HEK293T (cell line): Measurements from ENCODE around the gene CYP2C19.

ENCODE experiments used
- ELF4 ChIP-seq: fragments of 450-650 bp; IDR thresholded peaks from 2 replicates; pipeline ENCODE4 v1.6.1; 2017; ENCODE audit warnings: antibody characterized with exemption
- FOXM1 ChIP-seq: fragments of 450-650 bp; IDR thresholded peaks from 2 replicates; pipeline ENCODE4 v1.6.1; 2017; ENCODE audit warnings: mild to moderate bottlenecking, borderline replicate concordance
- SUZ12 ChIP-seq: fragments of 450-650 bp; IDR thresholded peaks from 2 replicates; pipeline ENCODE4 v1.6.1; 2016; ENCODE audit warnings: mild to moderate bottlenecking

DNA sequence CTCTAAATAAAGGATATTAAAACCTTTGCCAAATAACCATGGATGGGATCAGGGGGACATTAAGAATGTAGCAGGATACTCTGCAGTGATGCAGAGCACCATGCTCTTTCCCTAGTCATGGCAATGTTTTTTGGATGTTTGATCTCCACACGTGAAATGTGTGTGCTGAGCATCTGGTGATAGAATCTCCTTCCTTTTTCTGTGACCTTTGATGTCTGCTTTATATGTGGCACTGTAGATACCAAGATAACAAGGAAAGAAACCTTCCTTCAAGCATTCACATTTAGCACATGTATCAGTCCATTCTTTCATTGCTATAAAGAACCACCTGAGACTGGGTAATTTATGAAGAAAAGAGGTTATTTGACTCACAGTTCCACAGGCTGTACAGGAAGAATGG lies 88.3 kb downstream of the CYP2C19 start:
- no peak for TF ChIP-seq FOXM1
- no peak for TF ChIP-seq SUZ12
- TF ChIP-seq ELF4: no peak
